Tibial artery (tissue), 4 donors: ENCODE data around the gene TP53I3.

ENCODE experiments used
- DNase-seq, 2 donors: peaks; one replicate each; pipeline ENCODE4 v3.0.0-alpha.2; 2019
- H3K27ac ChIP-seq, 2 donors: fragments of 200-600 bp; sonication (generic) in 1 of 2; 1 replicate in 1 of 2; 2 replicates in 1 of 2; pipeline ENCODE4 v1.5.1; 2018 to 2019; ENCODE audit warnings: mild to moderate bottlenecking in 1 of 2
- H3K27me3 ChIP-seq, 2 donors: fragments of 200-600 bp; sonication (generic) in 1 of 2; one replicate each; pipeline versions ENCODE4 v1.5.1 to v1.6.0; 2016 to 2019
- H3K36me3 ChIP-seq, 3 donors: fragments of 200-600 bp; sonication (generic) in 2 of 3; one replicate each; pipeline ENCODE4 v1.5.1; 2016 to 2019; ENCODE audit warnings: mild to moderate bottlenecking in 2 of 3
- H3K4me1 ChIP-seq, 4 donors: fragments of 200-600 bp; sonication (generic) in 2 of 4; 1 replicate in 3 of 4; 2 replicates in 1 of 4; pipeline ENCODE4 v1.5.1; 2016 to 2019
- H3K4me3 ChIP-seq, 2 donors: fragments of 200-600 bp; sonication (generic) in 1 of 2; 1 replicate in 1 of 2; 2 replicates in 1 of 2; pipeline ENCODE4 v1.5.1; 2018 to 2019; ENCODE audit warnings: mild to moderate bottlenecking in 2 of 2
- H3K9me3 ChIP-seq, 3 donors: fragments of 200-600 bp; sonication (generic) in 1 of 3; one replicate each; pipeline ENCODE4 v1.5.1; 2016 to 2019
- CTCF ChIP-seq, 2 experiments: fragments of 200-600 bp in 1 of 2; fragments of 450-650 bp in 1 of 2; IDR thresholded peaks; one replicate each; pipeline ENCODE4 v1.5.1; 2017 to 2019; ENCODE audit warnings: antibody characterized with exemption in 2 of 2, mild to moderate bottlenecking in 1 of 2, moderate library complexity in 1 of 2
- intact Hi-C: fragments of 100-400 bp; cut with DNase I; formaldehyde crosslinking; loops from one replicate; pipeline ENCODE4 v1.15.0; 2023; ENCODE audit warnings: low total_unique reads

Gene TP53I3

DNA sequence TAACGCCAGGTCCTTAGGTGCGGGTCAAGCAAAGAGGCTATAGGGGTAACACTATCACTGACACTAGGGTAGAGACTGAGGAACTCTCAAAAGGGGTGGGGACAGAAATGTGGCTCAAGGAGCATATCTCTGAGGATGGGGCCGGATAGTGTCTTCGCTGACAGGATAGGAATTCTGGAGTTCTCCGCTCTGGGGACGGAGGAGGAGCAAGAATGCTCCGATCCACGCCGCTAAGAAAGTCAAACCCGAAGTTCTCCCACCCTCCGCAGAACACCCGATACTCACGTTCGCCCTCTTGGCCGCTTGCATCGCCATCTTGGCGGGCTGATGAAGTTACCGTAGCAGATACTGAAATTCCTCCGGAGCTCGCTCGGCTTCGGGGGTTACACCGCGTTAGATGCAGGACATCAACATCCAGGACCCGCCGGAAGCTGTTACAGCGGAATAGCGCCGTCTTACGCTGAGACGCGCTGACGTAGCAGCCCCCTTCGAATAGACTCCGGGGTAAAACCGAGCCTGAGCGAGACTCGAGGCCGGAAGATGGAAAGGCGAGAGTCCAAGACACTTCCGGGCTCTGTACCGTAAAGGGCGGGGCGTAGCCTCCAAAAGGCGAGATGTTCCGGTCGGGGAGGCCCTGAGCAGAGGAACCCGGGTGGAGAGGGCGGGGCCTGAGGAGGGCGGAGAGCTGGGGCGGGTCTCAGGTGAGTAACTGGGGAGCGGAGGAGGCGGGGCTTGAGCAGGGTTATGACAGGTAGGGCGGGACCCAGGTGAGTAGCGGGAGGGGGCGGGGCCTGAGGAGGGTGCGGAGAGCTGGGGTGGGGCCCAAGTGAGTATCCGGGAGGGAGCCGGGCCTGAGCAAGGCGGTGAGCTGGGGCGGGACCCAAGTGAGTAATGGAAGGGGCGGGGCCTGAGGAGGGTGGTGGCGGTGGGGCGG lies 8.5 kb downstream of the TP53I3 start, which contains the start of gene SF3B6:
Gene SF3B6 (minus strand): TSS at position 412 of the 934 bp plus-strand sequence. CDS start 97 bp downstream, at position 315.
- peak within 1 kb of the TSS; percentile 91 to 99 for H3K27ac ChIP-seq
- peak within 1 kb of the TSS; percentile 69 to 88 for H3K4me3 ChIP-seq
- peaks cover 0 to 26% (median 17%) of the 10 kb centered on the region in 4 donors for H3K4me1 ChIP-seq
- intact Hi-C loops: no loop called here
- DNase-seq: peak; percentile 98 to 99
- H3K9me3 ChIP-seq: no peaks in the 10 kb centered on the region
- peaks cover 7 to 42% (median 16%) of the 10 kb centered on the region in 3 donors for H3K36me3 ChIP-seq
- no peaks in the 10 kb centered on the region for H3K27me3 ChIP-seq
- no peak for TF ChIP-seq CTCF (IDR thresholded peaks at IDR 0.05)

DNA sequence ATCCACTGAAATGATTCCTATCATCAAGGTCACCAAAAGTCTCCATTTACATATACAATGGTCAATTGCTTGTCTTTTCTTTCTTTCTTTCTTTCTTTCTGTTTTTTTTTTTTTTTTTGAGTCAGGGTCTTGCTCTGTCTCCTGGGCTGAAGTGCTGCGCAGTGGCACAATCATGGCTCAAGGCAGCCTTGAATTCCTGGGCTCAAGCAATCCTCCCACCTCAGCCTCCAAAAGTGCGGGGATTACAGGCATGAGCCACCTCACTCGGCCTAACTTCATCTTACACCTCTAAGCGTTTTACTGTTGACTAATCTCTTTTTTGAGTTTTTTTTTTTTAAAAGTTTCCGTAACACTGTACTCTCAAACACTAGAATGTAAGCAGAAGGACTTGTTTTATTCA lies 9.4 kb downstream of the TP53I3 start:
- TF ChIP-seq CTCF (IDR thresholded peaks at IDR 0.05): no peak
- intact Hi-C loops: no loop called here
- H3K4me3 ChIP-seq: peak overlapping the region; percentile 69 to 88
- peak overlapping the region; percentile 91 to 99 for H3K27ac ChIP-seq
- no peaks in the 10 kb centered on the region for H3K9me3 ChIP-seq
- peaks cover 10 to 43% (median 13%) of the 10 kb centered on the region in 3 donors for H3K36me3 ChIP-seq
- no peak for DNase-seq
- peaks cover 0 to 26% (median 17%) of the 10 kb centered on the region in 4 donors for H3K4me1 ChIP-seq
- H3K27me3 ChIP-seq: no peaks in the 10 kb centered on the region

DNA sequence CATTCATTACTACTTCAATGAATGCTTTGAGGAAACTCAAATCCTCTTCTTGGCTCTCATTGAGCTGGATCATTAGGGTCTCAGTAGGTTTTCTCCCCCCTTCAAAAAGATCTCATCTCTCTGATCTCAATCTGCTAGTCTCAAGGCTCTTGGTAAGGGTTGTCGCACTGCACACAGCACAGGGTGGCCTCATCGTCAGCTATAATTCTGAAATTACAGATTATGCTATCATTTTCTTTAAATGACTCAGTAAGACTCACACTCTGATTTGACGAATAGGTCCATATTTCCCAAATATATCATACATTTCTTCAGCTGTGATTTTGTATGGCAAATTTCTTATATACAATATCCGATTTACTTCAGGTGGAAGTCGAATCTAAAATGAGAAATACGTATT lies 10.8 kb downstream of the TP53I3 start:
- intact Hi-C loops: no loop called here
- Histone ChIP-seq H3K9me3 (no peaks in the 10 kb centered on the region), H3K27ac (no peak overlapping the region), H3K4me3 (no peak overlapping the region), H3K4me1 (peaks cover 0 to 26% (median 17%) of the 10 kb centered on the region in 4 donors), H3K36me3 (peaks cover 24 to 54% (median 25%) of the 10 kb centered on the region in 3 donors), H3K27me3 (no peaks in the 10 kb centered on the region)
- no peak for DNase-seq
- TF ChIP-seq CTCF (IDR thresholded peaks at IDR 0.05): no peak

- H3K27ac ChIP-seq: no peak overlapping the region
- no peak for DNase-seq
- H3K27me3 ChIP-seq: no peaks in the 10 kb centered on the region
- H3K4me1 ChIP-seq: peaks cover 0 to 18% (median 9%) of the 10 kb centered on the region in 4 donors
- intact Hi-C loops: no loop called here
- H3K9me3 ChIP-seq: no peaks in the 10 kb centered on the region
- peaks cover 31 to 67% (median 40%) of the 10 kb centered on the region in 3 donors for H3K36me3 ChIP-seq
- H3K4me3 ChIP-seq: no peak overlapping the region
- no peak for TF ChIP-seq CTCF (IDR thresholded peaks at IDR 0.05)
These were observed 12.4 kb downstream of the TP53I3 start for GRCh38 chr2:24072259-24072658.

- intact Hi-C loops: no loop called here
- Histone ChIP-seq H3K27me3 (no peaks in the 10 kb centered on the region), H3K4me3 (no peak overlapping the region), H3K4me1 (no peaks in the 10 kb centered on the region), H3K9me3 (no peaks in the 10 kb centered on the region), H3K36me3 (peaks cover 28 to 70% (median 37%) of the 10 kb centered on the region in 3 donors), H3K27ac (no peak overlapping the region)
- no peak for DNase-seq
- TF ChIP-seq CTCF (IDR thresholded peaks at IDR 0.05): no peak
These were observed 19.3 kb downstream of the TP53I3 start for GRCh38 chr2:24065341-24065740.
